GM18870 (cell line): ENCODE data around the gene EPS8L2.

Experiments used
- ATAC-seq: cut with Tn5 transposase; IDR thresholded peaks from one replicate; pipeline ENCODE4 v1.9.1; 2021; ENCODE audit warnings: moderate library complexity; ENCODE audit not compliant: unreplicated experiment

EPS8L2 gene

GRCh38 chr11:748007-748359 is 42.0 kb downstream of the EPS8L2 start:
- ATAC-seq = no peak

GRCh38 chr11:749731-750130 is 43.7 kb downstream of the EPS8L2 start:
- no peak for ATAC-seq

- no peak for ATAC-seq
These were observed 54.2 kb downstream of the EPS8L2 start for GRCh38 chr11:760236-760635.

- no peak for ATAC-seq
These were observed 55.6 kb downstream of the EPS8L2 start for GRCh38 chr11:761526-762108.

GRCh38 chr11:762421-763072 is 56.5 kb downstream of the EPS8L2 start:
- no peak for ATAC-seq

- no peak for ATAC-seq
These were observed 57.0 kb downstream of the EPS8L2 start for GRCh38 chr11:763073-763463.

GRCh38 chr11:763549-764321 is 57.7 kb downstream of the EPS8L2 start:
- no peak for ATAC-seq

GRCh38 chr11:764322-765024 is 58.4 kb downstream of the EPS8L2 start:
- no peak for ATAC-seq

- no peak for ATAC-seq
These were observed 59.2 kb downstream of the EPS8L2 start for GRCh38 chr11:765025-765801.

- no peak for ATAC-seq
These were observed 59.7 kb downstream of the EPS8L2 start for GRCh38 chr11:765802-766091.

- ATAC-seq = no peak
These were observed 60.3 kb downstream of the EPS8L2 start for GRCh38 chr11:766106-766935.

GRCh38 chr11:766936-767210 is 60.8 kb downstream of the EPS8L2 start:
- no peak for ATAC-seq

- no peak for ATAC-seq
These were observed 61.2 kb downstream of the EPS8L2 start for GRCh38 chr11:767238-767637.

GRCh38 chr11:769887-770641 is 64.0 kb downstream of the EPS8L2 start:
- ATAC-seq = no peak

GRCh38 chr11:770642-771616 is 64.9 kb downstream of the EPS8L2 start:
- ATAC-seq = no peak

GRCh38 chr11:771617-772204 is 65.7 kb downstream of the EPS8L2 start:
- ATAC-seq = no peak

- ATAC-seq = no peak
These were observed 66.7 kb downstream of the EPS8L2 start for GRCh38 chr11:772429-773390.
